ENCODE measurements around the gene DNAH6. TPM values are rescaled to one million over a fixed set of nuclear protein-coding genes. Genes with fewer than 3 reads are reported as not detected.

DNAH6 gene
- total and polyA plus RNA-seq, 9 of the 15 experiments (the other 6 are each of a cell fraction or from before 2014, with no cell fraction given) = 0.01 to 0.04 (median 0.01) TPM; not detected in 5

- BruUV-seq (replicated peaks) = no TSS peak
- in situ Hi-C loops (cut with MboI) = no loop called here
- FAIRE-seq (no peak), DNase-seq (ENCODE audit: extremely low read depth in 1 of 4, low spot score in 3 of 4) (no peak), ATAC-seq (no peak)
- Histone ChIP-seq H3K4me3 (no peak overlapping the region), H3K36me3 (ENCODE audit: control insufficient read depth, insufficient read depth, low read length) (no peaks in the 10 kb centered on the region), H3K27me3 (ENCODE audit: control insufficient read depth in 2 of 2, insufficient read depth in 2 of 2, low read length in 2 of 2) (peaks cover 16 to 40% of the 10 kb centered on the region in 2 experiments), H3K9me3 (replicated peaks; ENCODE audit: control insufficient read depth, insufficient read depth, low read depth, low read length) (no peaks in the 10 kb centered on the region), H3K9ac (ENCODE audit: insufficient read depth in 1 of 2, low read depth in 2 of 2, low read length in 2 of 2) (no peak overlapping the region), H3K9me1 (ENCODE audit: control insufficient read depth, insufficient read depth, low read length) (no peaks in the 10 kb centered on the region), H3K4me2 (ENCODE audit: insufficient read depth, low read length) (no peak overlapping the region), H2AFZ (ENCODE audit: low read depth, low read length) (no peak overlapping the region), H3K79me2 (ENCODE audit: control insufficient read depth, insufficient read depth, low read length) (no peaks in the 10 kb centered on the region), H3K27ac (ENCODE audit: extremely low read depth, low read depth, low read length) (no peak overlapping the region), H3K4me1 (replicated peaks in 1 of 2; ENCODE audit: control insufficient read depth in 2 of 2, insufficient read depth in 2 of 2, low read length in 2 of 2) (peaks cover 0 to 10% of the 10 kb centered on the region in 2 experiments; a peak in 2 of 5 replicates), H4K20me1 (replicated peaks; ENCODE audit: control insufficient read depth, insufficient read depth, low read length) (no peaks in the 10 kb centered on the region)
- intact Hi-C loops (cut with micrococcal nuclease) = no loop called here
- ChIA-PET POLR2A (interaction anchor here (1.4 kb wide), 1 partner anchor 30 kb away, joined by 3 read pairs; no protein-coding TSS in a partner anchor), CTCF (ENCODE audit: low intra/inter-chr PET ratio) (no interaction called here)
- WGBS (ENCODE audit: insufficient coverage, low coverage, missing lambda C conversion rate) = 0% methylated on average over 3 of the region's 3 CpGs
- TF ChIP-seq TRIM24 (IDR thresholded peaks at IDR 0.05) (no peak), ZNF395 (CRISPR knock-in tag; IDR thresholded peaks at IDR 0.05) (no peak), CBX3 (IDR thresholded peaks at IDR 0.05; ENCODE audit: borderline replicate concordance in 1 of 2, low read length in 2 of 2) (no peak), CREB5 (CRISPR knock-in tag; IDR thresholded peaks at IDR 0.05) (no peak), ARNT (IDR thresholded peaks at IDR 0.05) (no peak), KDM5B (IDR thresholded peaks at IDR 0.05; ENCODE audit: insufficient replicate concordance, low read depth, low read length) (no peak), MAFK (IDR thresholded peaks at IDR 0.05; ENCODE audit: low read length) (no peak), PCBP1 (IDR thresholded peaks at IDR 0.05; ENCODE audit: low read depth, low read length, poor library complexity, severe bottlenecking) (no peak), CBX1 (IDR thresholded peaks at IDR 0.05; ENCODE audit: low read depth) (no peak), RERE (CRISPR knock-in tag; IDR thresholded peaks at IDR 0.05; ENCODE audit: borderline replicate concordance) (no peak), GTF3C2 (IDR thresholded peaks at IDR 0.05; ENCODE audit: borderline replicate concordance, extremely low read depth, insufficient read length) (no peak)
Measured at GRCh38 chr2:84858937-84859336, 342.6 kb downstream of the DNAH6 start.
